OCI-LY3 (cell line): Measurements from ENCODE around the gene DCAF10.

Experiments used
- H2AFZ ChIP-seq: fragments of 200-600, 300-600 bp; shearing (Covaris generic); 2 replicates; pipeline ENCODE4 v1.6.0; 2014; ENCODE audit warnings: antibody characterized with exemption, low read depth, low read length
- H3K27ac ChIP-seq: fragments of 200-600, 300-600 bp; sonication (generic); 2 replicates; pipeline ENCODE4 v1.5.1; 2014; ENCODE audit warnings: mild to moderate bottlenecking, low read length, moderate library complexity, mixed read lengths
- H3K27me3 ChIP-seq: fragments of 200-600, 300-600 bp; sonication (generic); 2 replicates; pipeline ENCODE4 v1.6.1; 2014; ENCODE audit warnings: low read depth, low read length, mixed read lengths
- H3K36me3 ChIP-seq: fragments of 200-600, 300-600 bp; sonication (generic); replicated peaks from 2 replicates; pipeline ENCODE3; 2014; ENCODE audit warnings: low read depth, low read length, mixed read lengths
- H3K4me1 ChIP-seq: fragments of 300-600, 200-600 bp; sonication (generic); 2 replicates; pipeline ENCODE4 v1.6.1; 2014; ENCODE audit warnings: low read length, mixed read lengths
- H3K4me2 ChIP-seq: fragments of 200-600, 300-600 bp; sonication (generic); 2 replicates; pipeline ENCODE4 v1.6.1; 2014; ENCODE audit warnings: low read length, mixed read lengths
- H3K4me3 ChIP-seq: fragments of 300-600, 200-600 bp; sonication (generic); 2 replicates; pipeline ENCODE4 v1.5.1; 2014; ENCODE audit warnings: antibody characterized with exemption, mild to moderate bottlenecking, low read length, moderate library complexity
- H3K79me2 ChIP-seq: fragments of 300-600, 200-600 bp; shearing (Covaris generic); 2 replicates; pipeline ENCODE4 v1.6.1; 2014; ENCODE audit warnings: mild to moderate bottlenecking, low read length, mixed read lengths
- H3K9ac ChIP-seq: fragments of 300-600, 200-600 bp; shearing (Covaris generic); 2 replicates; pipeline ENCODE4 v1.6.0; 2014; ENCODE audit warnings: mild to moderate bottlenecking, low read length, moderate library complexity
- H3K9me3 ChIP-seq: fragments of 200-600, 300-600 bp; shearing (Covaris generic); 2 replicates; pipeline ENCODE4 v1.6.1; 2014; ENCODE audit warnings: low read length, mixed read lengths; ENCODE audit not compliant: insufficient read depth
- H4K20me1 ChIP-seq: fragments of 200-600, 300-600 bp; sonication (generic); 2 replicates; pipeline ENCODE4 v1.6.1; 2016; ENCODE audit warnings: low read length, mixed read lengths; ENCODE audit not compliant: insufficient read depth
- EZH2phosphoT487 ChIP-seq: fragments of 200-600 bp; shearing (Covaris generic); IDR thresholded peaks from 2 replicates; pipeline ENCODE4 v1.6.1; 2018; ENCODE audit warnings: antibody characterized with exemption, mixed run types, low read depth
- TF ChIP-seq, protein P1 (sequence below): fragments of 200-600, 300-600 bp; sonication (generic); IDR thresholded peaks from 2 replicates; pipeline ENCODE4 v1.5.1; 2014; ENCODE audit warnings: antibody characterized with exemption, low read length, low read depth

Gene DCAF10

DNA sequence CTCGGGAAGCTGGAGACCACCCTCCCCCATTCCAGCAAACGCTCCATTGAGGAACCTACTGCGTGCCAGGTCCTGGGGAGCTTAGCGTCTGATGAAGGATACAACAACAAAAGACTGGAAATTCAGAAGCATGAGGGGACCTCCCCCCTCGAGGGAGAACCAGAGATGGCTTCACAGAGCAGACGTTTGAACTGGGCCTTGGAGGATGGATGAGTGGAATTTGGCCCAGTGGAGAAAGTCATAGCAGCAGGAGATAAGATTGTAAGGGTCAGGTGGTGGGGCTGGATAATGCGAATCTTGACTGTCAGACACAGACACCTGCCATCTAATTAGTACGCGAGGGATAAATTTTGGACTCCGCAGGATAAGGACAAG, 104.5 kb downstream of the DCAF10 start:
- H3K9ac ChIP-seq = no peak overlapping the region
- no peaks in the 10 kb centered on the region for H3K27me3 ChIP-seq
- H4K20me1 ChIP-seq = peaks cover 6% of the 10 kb centered on the region; the same call in 1 of the 2 replicates
- no peaks in the 10 kb centered on the region for H3K9me3 ChIP-seq
- H3K4me1 ChIP-seq = peaks cover 21% of the 10 kb centered on the region
- H3K27ac ChIP-seq = no peak overlapping the region
- H3K4me2 ChIP-seq = 0 out of 2 replicates have a peak overlapping the region, but pooled peaks have one; percentile 83
- H3K4me3 ChIP-seq = no peak overlapping the region
- H3K79me2 ChIP-seq = peaks cover 35% of the 10 kb centered on the region
- TF ChIP-seq, protein P1, sequence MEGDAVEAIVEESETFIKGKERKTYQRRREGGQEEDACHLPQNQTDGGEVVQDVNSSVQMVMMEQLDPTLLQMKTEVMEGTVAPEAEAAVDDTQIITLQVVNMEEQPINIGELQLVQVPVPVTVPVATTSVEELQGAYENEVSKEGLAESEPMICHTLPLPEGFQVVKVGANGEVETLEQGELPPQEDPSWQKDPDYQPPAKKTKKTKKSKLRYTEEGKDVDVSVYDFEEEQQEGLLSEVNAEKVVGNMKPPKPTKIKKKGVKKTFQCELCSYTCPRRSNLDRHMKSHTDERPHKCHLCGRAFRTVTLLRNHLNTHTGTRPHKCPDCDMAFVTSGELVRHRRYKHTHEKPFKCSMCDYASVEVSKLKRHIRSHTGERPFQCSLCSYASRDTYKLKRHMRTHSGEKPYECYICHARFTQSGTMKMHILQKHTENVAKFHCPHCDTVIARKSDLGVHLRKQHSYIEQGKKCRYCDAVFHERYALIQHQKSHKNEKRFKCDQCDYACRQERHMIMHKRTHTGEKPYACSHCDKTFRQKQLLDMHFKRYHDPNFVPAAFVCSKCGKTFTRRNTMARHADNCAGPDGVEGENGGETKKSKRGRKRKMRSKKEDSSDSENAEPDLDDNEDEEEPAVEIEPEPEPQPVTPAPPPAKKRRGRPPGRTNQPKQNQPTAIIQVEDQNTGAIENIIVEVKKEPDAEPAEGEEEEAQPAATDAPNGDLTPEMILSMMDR = no peak
- no peak for TF ChIP-seq EZH2phosphoT487
- H3K36me3 ChIP-seq = no peaks in the 10 kb centered on the region
- H2AFZ ChIP-seq = no peak overlapping the region

DNA sequence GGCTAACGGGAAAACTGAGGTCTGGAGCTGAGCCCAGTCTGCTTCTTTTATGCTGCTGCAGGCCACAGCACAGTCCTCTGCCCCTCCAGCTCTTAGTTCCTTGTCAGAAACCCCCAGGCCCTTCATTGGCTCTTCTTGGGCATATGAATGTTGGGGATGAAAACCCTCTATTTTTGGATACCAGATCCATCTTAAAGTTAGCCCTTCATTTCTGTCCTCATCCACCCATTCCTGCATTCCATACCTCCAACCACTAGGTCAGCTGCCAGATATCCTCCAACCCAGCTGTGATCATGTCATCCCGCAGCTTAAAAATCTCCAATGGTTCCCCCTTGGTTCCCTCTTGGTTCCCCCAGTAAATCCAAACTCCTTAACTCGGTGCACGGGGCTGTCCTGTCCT, 105.2 kb downstream of the DCAF10 start:
- H3K4me1 ChIP-seq = peaks cover 21% of the 10 kb centered on the region
- no peaks in the 10 kb centered on the region for H3K36me3 ChIP-seq

DNA sequence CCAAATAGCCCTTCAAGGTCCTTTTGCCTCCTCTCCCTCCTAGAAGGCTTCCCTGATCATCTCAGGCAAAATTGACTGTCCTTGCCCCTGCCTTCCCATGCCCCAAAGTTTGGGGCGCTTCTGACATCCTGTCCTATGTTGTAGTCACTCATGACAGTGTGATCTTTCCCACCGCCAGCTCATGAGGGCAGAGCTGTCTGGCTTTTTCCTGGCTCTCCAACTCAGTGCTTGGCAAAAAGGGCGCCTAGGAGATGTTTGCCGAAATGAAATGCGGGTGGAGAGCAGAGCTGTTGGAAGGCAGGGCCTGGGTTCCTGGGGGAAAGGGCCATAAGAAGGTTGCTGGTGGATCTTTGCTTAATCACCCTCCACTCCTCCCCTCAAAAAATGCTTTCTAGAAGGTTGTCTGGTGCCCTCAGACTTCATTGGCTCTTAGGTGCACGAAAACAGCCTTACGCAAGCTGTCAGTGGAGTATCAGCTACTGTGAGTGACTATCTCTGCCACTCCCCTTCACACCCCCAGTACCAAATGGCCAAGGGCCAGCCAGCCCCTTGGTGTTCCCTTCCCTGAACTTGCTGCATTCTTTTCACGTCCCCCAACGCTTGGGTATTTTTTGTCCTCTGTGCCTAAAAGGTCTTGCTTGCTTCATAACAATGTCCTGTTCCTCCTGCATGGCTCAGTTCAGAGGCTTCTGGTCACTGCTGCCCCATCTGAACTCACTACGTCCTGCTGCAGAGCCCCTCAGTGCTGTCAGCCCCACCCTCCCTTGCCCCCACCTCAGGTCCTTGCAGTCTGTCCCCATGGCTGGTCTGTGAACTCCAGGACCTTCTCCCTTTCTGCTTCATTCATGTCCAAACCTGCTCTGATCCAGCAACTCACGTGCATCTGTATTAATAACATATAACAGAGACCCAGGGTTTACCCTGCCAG, 106.0 kb downstream of the DCAF10 start:
- no peaks in the 10 kb centered on the region for H3K9me3 ChIP-seq
- TF ChIP-seq EZH2phosphoT487 = no peak
- TF ChIP-seq, protein P1 = no peak
- H2AFZ ChIP-seq = no peak overlapping the region
- H3K27me3 ChIP-seq = no peaks in the 10 kb centered on the region
- H3K36me3 ChIP-seq = no peaks in the 10 kb centered on the region
- no peak overlapping the region for H3K4me3 ChIP-seq
- no peak overlapping the region for H3K9ac ChIP-seq
- peaks cover 26% of the 10 kb centered on the region for H3K4me1 ChIP-seq
- H4K20me1 ChIP-seq = peaks cover 6% of the 10 kb centered on the region; the same call in 1 of the 2 replicates
- peaks cover 21% of the 10 kb centered on the region for H3K79me2 ChIP-seq
- no peak overlapping the region for H3K4me2 ChIP-seq
- H3K27ac ChIP-seq = no peak overlapping the region

More for the DNA sequence above, 105.2 kb downstream of the DCAF10 start:
- Histone ChIP-seq H3K9ac (no peak overlapping the region), H3K9me3 (no peaks in the 10 kb centered on the region), H3K4me3 (no peak overlapping the region), H3K79me2 (peaks cover 29% of the 10 kb centered on the region), H3K4me2 (no peak overlapping the region), H3K27ac (no peak overlapping the region), H2AFZ (no peak overlapping the region), H3K27me3 (no peaks in the 10 kb centered on the region), H4K20me1 (peaks cover 6% of the 10 kb centered on the region; the same call in 1 of the 2 replicates)
- TF ChIP-seq, protein P1 = no peak
- no peak for TF ChIP-seq EZH2phosphoT487

DNA sequence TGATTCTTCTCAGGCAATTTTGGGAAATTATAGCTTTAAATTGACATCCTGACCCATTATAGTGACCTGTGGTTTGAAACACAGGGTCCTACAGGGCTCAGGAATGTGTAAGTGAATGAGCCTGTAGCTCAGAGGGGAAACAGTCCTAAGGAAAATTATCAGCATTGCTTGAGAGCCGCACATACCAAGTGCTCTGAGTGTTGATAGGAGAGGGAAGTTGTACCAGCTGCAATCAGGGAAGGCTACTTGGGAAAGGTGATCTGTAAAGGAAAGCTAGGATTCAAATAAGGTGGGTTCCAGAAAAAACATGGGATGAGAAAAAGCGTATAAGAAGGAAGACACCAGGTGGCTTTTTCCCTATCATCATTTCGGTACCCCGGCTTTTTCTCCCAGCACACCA, 107.7 kb downstream of the DCAF10 start:
- no peaks in the 10 kb centered on the region for H3K36me3 ChIP-seq
- H3K27me3 ChIP-seq = no peaks in the 10 kb centered on the region
- TF ChIP-seq EZH2phosphoT487 = no peak
- TF ChIP-seq, protein P1 = no peak
- H3K79me2 ChIP-seq = peaks cover 4% of the 10 kb centered on the region
- H3K9me3 ChIP-seq = no peaks in the 10 kb centered on the region
- H3K27ac ChIP-seq = no peak overlapping the region
- H3K4me3 ChIP-seq = no peak overlapping the region
- H3K9ac ChIP-seq = no peak overlapping the region
- H4K20me1 ChIP-seq = no peaks in the 10 kb centered on the region
- H2AFZ ChIP-seq = no peak overlapping the region
- peaks cover 19% of the 10 kb centered on the region for H3K4me1 ChIP-seq
- no peak overlapping the region for H3K4me2 ChIP-seq
